Femur (tissue), 1 donor: Measurements from ENCODE around the gene HSD11B1.
"Not testable (repeated sequence)": the region's sequence is repeated elsewhere in the genome, so short reads cannot be mapped to it uniquely, and the experiment has no call there.

Experiments used
- DNase-seq: peaks from one replicate; pipeline ENCODE4 v3.0.0-alpha.2; 2017

The HSD11B1 gene

GRCh38 chr1:209692296-209692695 lies 12.3 kb upstream of the HSD11B1 start:
- no peak for DNase-seq

GRCh38 chr1:209692745-209693504 lies 11.7 kb upstream of the HSD11B1 start:
- peak; percentile 83 for DNase-seq

GRCh38 chr1:209696673-209697072 lies 8.0 kb upstream of the HSD11B1 start:
- no peak for DNase-seq

- no peak for DNase-seq
Observed at GRCh38 chr1:209697126-209697525, 7.5 kb upstream of the HSD11B1 start.

GRCh38 chr1:209700686-209701085 lies 4.0 kb upstream of the HSD11B1 start:
- not testable (repeated sequence) for DNase-seq

GRCh38 chr1:209702832-209703231 lies 1.8 kb upstream of the HSD11B1 start:
- DNase-seq = no peak

- no peak for DNase-seq
Observed at GRCh38 chr1:209703834-209704504, 677 bp upstream of the HSD11B1 start.

- no peak for DNase-seq
Observed at GRCh38 chr1:209705033-209705598, 470 bp downstream of the HSD11B1 start.

- DNase-seq = no peak
Observed at GRCh38 chr1:209706622-209707021, 2.0 kb downstream of the HSD11B1 start.

GRCh38 chr1:209707308-209707707 lies 2.7 kb downstream of the HSD11B1 start:
- no peak for DNase-seq

- no peak for DNase-seq
Observed at GRCh38 chr1:209708297-209708696, 3.7 kb downstream of the HSD11B1 start.

- no peak for DNase-seq
Observed at GRCh38 chr1:209710093-209710492, 5.4 kb downstream of the HSD11B1 start.

- DNase-seq = no peak
Observed at GRCh38 chr1:209710847-209711246, 6.2 kb downstream of the HSD11B1 start.

- DNase-seq = no peak
Observed at GRCh38 chr1:209714338-209714737, 9.7 kb downstream of the HSD11B1 start.

- no peak for DNase-seq
Observed at GRCh38 chr1:209715314-209715713, 10.7 kb downstream of the HSD11B1 start.

GRCh38 chr1:209717818-209718217 lies 13.2 kb downstream of the HSD11B1 start:
- no peak for DNase-seq

- no peak for DNase-seq
Observed at GRCh38 chr1:209720326-209720725, 15.7 kb downstream of the HSD11B1 start.

- no peak for DNase-seq
Observed at GRCh38 chr1:209720826-209721225, 16.2 kb downstream of the HSD11B1 start.

- DNase-seq = no peak
Observed at GRCh38 chr1:209721323-209721722, 16.7 kb downstream of the HSD11B1 start.

GRCh38 chr1:209723265-209723664 lies 18.6 kb downstream of the HSD11B1 start:
- DNase-seq = no peak

- no peak for DNase-seq
Observed at GRCh38 chr1:209723756-209724693, 19.4 kb downstream of the HSD11B1 start.

GRCh38 chr1:209727286-209727685 lies 22.6 kb downstream of the HSD11B1 start:
- no peak for DNase-seq

- DNase-seq = no peak
Observed at GRCh38 chr1:209727785-209728184, 23.1 kb downstream of the HSD11B1 start.
